OCI-LY7 (cell line): ENCODE data around the gene MARCHF9. TPM values are rescaled to one million over a fixed set of nuclear protein-coding genes. Genes with fewer than 3 reads are reported as not detected.

Experiments used
- BruUV-seq: library from RNA; stranded (reverse); fragments of 400-500 nt; replicated peaks from 2 replicates; lab custom pipeline; 2021; lab: Mats Ljungman, UMichigan
- CTCF ChIA-PET: fragments of 300-600 bp; sonication (Branson Sonifier 250); formaldehyde crosslinking; loops from one replicate; lab custom pipeline; 2022; ENCODE audit warnings: antibody characterized with exemption; ENCODE audit not compliant: unreplicated experiment; lab: Charles Lee
- POLR2A ChIA-PET: fragments of 300-600 bp; sonication (Branson Sonifier 250); formaldehyde crosslinking; loops from one replicate; lab custom pipeline; 2022; ENCODE audit warnings: antibody characterized with exemption; lab: Charles Lee
- DNase-seq: peaks from one replicate; pipeline ENCODE4 v3.0.0-alpha.2; 2015; ENCODE audit warnings: low spot score
- H2AFZ ChIP-seq: fragments of 200-600 bp; sonication (generic), shearing (Covaris generic); 2 replicates; pipeline ENCODE4 v1.6.1; 2014; ENCODE audit warnings: mild to moderate bottlenecking, antibody characterized with exemption, low read length, moderate library complexity
- H3K27ac ChIP-seq: fragments of 200-600 bp; sonication (generic); 2 replicates; pipeline ENCODE4 v1.5.1; 2014; ENCODE audit warnings: mixed run types, low read depth, mild to moderate bottlenecking, moderate library complexity, low read length, inconsistent platforms; ENCODE audit not compliant: poor library complexity, severe bottlenecking
- H3K36me3 ChIP-seq: fragments of 200-600 bp; sonication (generic); 2 replicates; pipeline ENCODE4 v1.6.1; 2014; ENCODE audit warnings: mild to moderate bottlenecking, antibody characterized with exemption, low read length, moderate library complexity, mixed read lengths; ENCODE audit not compliant: insufficient read depth
- H3K4me1 ChIP-seq: fragments of 200-600 bp; sonication (generic); 2 replicates; pipeline ENCODE4 v1.5.1; 2014; ENCODE audit warnings: mild to moderate bottlenecking, low read length; ENCODE audit not compliant: insufficient read depth, poor library complexity, severe bottlenecking
- H3K4me2 ChIP-seq: fragments of 200-600 bp; sonication (generic); 2 replicates; pipeline ENCODE4 v1.6.1; 2014; ENCODE audit warnings: mild to moderate bottlenecking, low read length
- H3K4me3 ChIP-seq: fragments of 200-600 bp; sonication (generic); 2 replicates; pipeline ENCODE4 v1.5.1; 2014; ENCODE audit warnings: mild to moderate bottlenecking, low read depth, low read length; ENCODE audit not compliant: poor library complexity, severe bottlenecking
- H3K79me2 ChIP-seq: fragments of 200-600 bp; sonication (generic); 2 replicates; pipeline ENCODE4 v1.6.1; 2016; ENCODE audit warnings: low read depth, mild to moderate bottlenecking, low read length, moderate library complexity, mixed read lengths; ENCODE audit not compliant: insufficient read depth
- H3K9me2 ChIP-seq: fragments of 200-600 bp; sonication (generic); 2 replicates; pipeline ENCODE4 v1.6.1; 2016; ENCODE audit warnings: mild to moderate bottlenecking, low read length, mixed read lengths; ENCODE audit not compliant: insufficient read depth
- H3K9me3 ChIP-seq: fragments of 200-600 bp; sonication (generic); 2 replicates; pipeline ENCODE4 v1.6.1; 2014; ENCODE audit warnings: mild to moderate bottlenecking, mixed run types, low read length, mixed read lengths
- H4K20me1 ChIP-seq: fragments of 200-600 bp; sonication (generic); 2 replicates; pipeline ENCODE4 v1.6.1; 2014; ENCODE audit warnings: mild to moderate bottlenecking, antibody characterized with exemption, low read length, moderate library complexity, mixed read lengths; ENCODE audit not compliant: insufficient read depth
- CTCF ChIP-seq: fragments of 200-600 bp; sonication (generic); conservative IDR thresholded peaks from 2 replicates; pipeline ENCODE4 v1.5.1; 2014; ENCODE audit warnings: mild to moderate bottlenecking, antibody characterized with exemption, low read length, moderate library complexity, mixed read lengths
- EZH2phosphoT487 ChIP-seq: fragments of 200-600 bp; sonication (generic); IDR thresholded peaks from 2 replicates; pipeline ENCODE4 v1.6.1; 2018; ENCODE audit warnings: low read depth, borderline replicate concordance, mild to moderate bottlenecking, mixed run types, antibody characterized with exemption, low read length, moderate library complexity, mixed read lengths
- intact Hi-C: fragments of 100-400 bp; cut with micrococcal nuclease; formaldehyde crosslinking; loops from one replicate; pipeline ENCODE4 v1.10.0; 2022; ENCODE audit not compliant: unreplicated experiment
- total RNA-seq, 2 experiments: library from RNA; depleted of rRNA in 1 of 2; stranded (reverse); fragments of >200 nt in 1 of 2; shearing (Covaris generic) in 1 of 2; gene quantifications; 2 replicates each; pipeline ENCODE4 v1.2.3, GENCODE V29; 2014 to 2022

MARCHF9 gene
- total RNA-seq, 2 experiments from 2014 or later: 29.3 to 46.2 TPM

- H2AFZ ChIP-seq: no peak overlapping the region; the same call in 1 of the 2 replicates
- BruUV-seq: no TSS peak
- no peaks in the 10 kb centered on the region for H3K9me2 ChIP-seq
- peaks cover 33% of the 10 kb centered on the region for H3K4me1 ChIP-seq
- peak; percentile 85 for DNase-seq
- intact Hi-C loops: loop anchor here (2.0 kb wide), 1 partner anchor 142 kb away; no protein-coding TSS in a partner anchor
- H3K4me3 ChIP-seq: peak overlapping the region; percentile 87
- no peaks in the 10 kb centered on the region for H3K9me3 ChIP-seq
- TF ChIP-seq EZH2phosphoT487 (no peak), CTCF (peak; percentile 90)
- POLR2A ChIA-PET: interaction anchor here (0.7 to 1.4 kb wide), 6 partner anchors 11 to 90 kb away, joined by 3 to 4 read pairs (median 4); partner anchors contain the start of genes CTDSP2, EEF1AKMT3 and METTL1
- H3K36me3 ChIP-seq: peaks cover 40% of the 10 kb centered on the region
- H3K4me2 ChIP-seq: peak overlapping the region; percentile 84
- CTCF ChIA-PET: interaction anchor here (0.6 to 1.4 kb wide), 5 partner anchors 9 to 142 kb away, joined by 3 to 5 read pairs (median 3); no protein-coding TSS in a partner anchor
- H4K20me1 ChIP-seq: peaks cover 10% of the 10 kb centered on the region; the same call in 1 of the 2 replicates
- H3K79me2 ChIP-seq: peaks cover 12% of the 10 kb centered on the region
- peak overlapping the region; percentile 75 for H3K27ac ChIP-seq
These were observed 1.8 kb downstream of the MARCHF9 start for GRCh38 chr12:57756406-57757341.

GRCh38 chr12:57757771-57758170, 2.9 kb downstream of the MARCHF9 start:
- Histone ChIP-seq H3K9me3 (no peaks in the 10 kb centered on the region), H3K36me3 (peaks cover 46% of the 10 kb centered on the region), H3K9me2 (no peaks in the 10 kb centered on the region), H3K4me1 (peaks cover 30% of the 10 kb centered on the region), H3K4me3 (no peak overlapping the region), H3K4me2 (no peak overlapping the region), H3K79me2 (peaks cover 7% of the 10 kb centered on the region; the same call in 1 of the 2 replicates), H4K20me1 (peaks cover 10% of the 10 kb centered on the region; the same call in 1 of the 2 replicates), H2AFZ (no peak overlapping the region), H3K27ac (no peak overlapping the region)
- DNase-seq: no peak
- POLR2A ChIA-PET: no interaction called here
- TF ChIP-seq EZH2phosphoT487 (no peak), CTCF (no peak)
- intact Hi-C loops: loop anchor here (2.0 kb wide), 1 partner anchor 141 kb away; no protein-coding TSS in a partner anchor
- CTCF ChIA-PET: no interaction called here
- BruUV-seq: no TSS peak
